ENCODE measurements around the gene ZNF534.
"Not testable (repeated sequence)": the region's sequence is repeated elsewhere in the genome, so short reads cannot be mapped to it uniquely, and the experiment has no call there.

Gene ZNF534

GRCh38 chr19:52492201-52492993, 63.4 kb downstream of the ZNF534 start:
- TF ChIP-seq CTCF (IDR thresholded peaks at IDR 0.05; ENCODE audit: insufficient read depth, missing control alignments) = no peak
- FAIRE-seq = no peak
- DNase-seq (ENCODE audit: insufficient read length, low spot score) = no peak

- FAIRE-seq = no peak
- DNase-seq (ENCODE audit: insufficient read length, low spot score) = no peak
- no peak for TF ChIP-seq CTCF (IDR thresholded peaks at IDR 0.05; ENCODE audit: insufficient read depth, missing control alignments)
Observed at GRCh38 chr19:52492994-52493470, 64.1 kb downstream of the ZNF534 start.

- no peak for DNase-seq (ENCODE audit: insufficient read length, low spot score)
- FAIRE-seq = no peak
- TF ChIP-seq CTCF (IDR thresholded peaks at IDR 0.05; ENCODE audit: insufficient read depth, missing control alignments) = no peak
Observed at GRCh38 chr19:52494518-52494917, 65.6 kb downstream of the ZNF534 start.

- no peak for TF ChIP-seq CTCF (IDR thresholded peaks at IDR 0.05; ENCODE audit: insufficient read depth, missing control alignments)
- no peak for DNase-seq (ENCODE audit: insufficient read length, low spot score)
- FAIRE-seq = no peak
Observed at GRCh38 chr19:52498571-52498970, 69.6 kb downstream of the ZNF534 start.

- not testable (repeated sequence) for FAIRE-seq; DNase-seq (ENCODE audit: insufficient read length, low spot score)
Observed at GRCh38 chr19:52500474-52500873, 71.5 kb downstream of the ZNF534 start.

- not testable (repeated sequence) for DNase-seq (ENCODE audit: insufficient read length, low spot score); FAIRE-seq
Observed at GRCh38 chr19:52500991-52501390, 72.0 kb downstream of the ZNF534 start.

Data from D721Med (cell line).